WTC11 (cell line): ENCODE results near the gene GRK2. TPM values are rescaled to one million over a fixed set of nuclear protein-coding genes. Genes with fewer than 3 reads are reported as not detected.
A peak's percentile ranks its signal among the peaks of the same experiment; 100 is the strongest.

Source experiments
- ATAC-seq: fragments of 200-7000 bp; cut with Tn5 transposase; 2 replicates; pipeline ENCODE4 v1.10.0; 2021; ENCODE audit warnings: mild to moderate bottlenecking, moderate library complexity
- CTCF ChIA-PET: fragments of 300-600 bp; sonication (Branson Sonifier 250); formaldehyde crosslinking; loops from one replicate; lab custom pipeline; 2021; ENCODE audit warnings: antibody characterized with exemption; lab: Charles Lee
- POLR2A ChIA-PET: fragments of 350-600 bp; sonication (Branson Sonifier 250); formaldehyde crosslinking; loops from one replicate; lab custom pipeline; 2021; ENCODE audit warnings: antibody characterized with exemption; lab: Charles Lee
- DNase-seq: peaks from one replicate; pipeline ENCODE4 v3.0.0; 2021; ENCODE audit warnings: low spot score
- H3K27ac Mint-ChIP-seq: 2 replicates; pipeline ENCODE4 v1.8.0; 2021; ENCODE audit warnings: mixed read lengths
- H3K27me3 Mint-ChIP-seq: 2 replicates; pipeline ENCODE4 v1.8.0; 2021; ENCODE audit warnings: low read depth, mild to moderate bottlenecking, moderate library complexity, mixed read lengths
- H3K36me3 Mint-ChIP-seq: 2 replicates; pipeline ENCODE4 v1.8.0; 2021; ENCODE audit warnings: mixed read lengths
- H3K4me1 Mint-ChIP-seq: 2 replicates; pipeline ENCODE4 v1.8.0; 2022; ENCODE audit warnings: mixed read lengths
- H3K4me3 Mint-ChIP-seq: 2 replicates; pipeline ENCODE4 v1.8.0; 2021; ENCODE audit warnings: mild to moderate bottlenecking, moderate library complexity, mixed read lengths
- H3K9me3 Mint-ChIP-seq: 2 replicates; pipeline ENCODE4 v1.8.0; 2021; ENCODE audit warnings: mixed read lengths
- ATF1 ChIP-seq: sonication (generic); formaldehyde crosslinking; IDR thresholded peaks from 2 replicates; pipeline ENCODE4 v1.8.1; 2023; ENCODE audit warnings: mild to moderate bottlenecking, moderate library complexity, missing genetic modification reagents
- ATF2 ChIP-seq: sonication (generic); formaldehyde crosslinking; IDR thresholded peaks from 2 replicates; pipeline ENCODE4 v1.8.1; 2022; ENCODE audit warnings: low read depth, missing genetic modification reagents, borderline replicate concordance
- CBFB ChIP-seq: sonication (generic); formaldehyde crosslinking; IDR thresholded peaks from 2 replicates; pipeline ENCODE4 v1.8.1; 2022; ENCODE audit warnings: mild to moderate bottlenecking, low read depth, missing genetic modification reagents
- CREM ChIP-seq: sonication (generic); formaldehyde crosslinking; IDR thresholded peaks from 2 replicates; pipeline ENCODE4 v1.8.1; 2022; ENCODE audit warnings: mild to moderate bottlenecking, missing genetic modification reagents, moderate library complexity
- GTF2I ChIP-seq: fragments of 250-450 bp; sonication (Bioruptor Pico); conservative IDR thresholded peaks from 2 replicates; pipeline ENCODE4 v1.4.0; 2021; ENCODE audit warnings: mild to moderate bottlenecking
- HMGXB4 ChIP-seq: sonication (generic); formaldehyde crosslinking; IDR thresholded peaks from 2 replicates; pipeline ENCODE4 v1.8.1; 2023; ENCODE audit warnings: mild to moderate bottlenecking, moderate library complexity, missing genetic modification reagents
- MLX ChIP-seq: sonication (generic); formaldehyde crosslinking; IDR thresholded peaks from 2 replicates; pipeline ENCODE4 v1.8.1; 2023; ENCODE audit warnings: mild to moderate bottlenecking, missing genetic modification reagents, moderate library complexity
- NFE2L1 ChIP-seq: sonication (generic); formaldehyde crosslinking; IDR thresholded peaks from 2 replicates; pipeline ENCODE4 v1.8.1; 2023; ENCODE audit warnings: missing genetic modification reagents
- NFYB ChIP-seq: sonication (generic); formaldehyde crosslinking; conservative IDR thresholded peaks from 2 replicates; pipeline ENCODE4 v1.8.0; 2022; ENCODE audit warnings: low read depth, missing genetic modification reagents
- NR3C1 ChIP-seq: sonication (generic); formaldehyde crosslinking; conservative IDR thresholded peaks from 2 replicates; pipeline ENCODE4 v1.8.1; 2023; ENCODE audit warnings: low read depth, mild to moderate bottlenecking, missing genetic modification reagents
- SP1 ChIP-seq: sonication (generic); formaldehyde crosslinking; conservative IDR thresholded peaks from 2 replicates; pipeline ENCODE4 v1.8.1; 2022; ENCODE audit warnings: missing genetic modification reagents
- TEAD1 ChIP-seq: sonication (generic); formaldehyde crosslinking; IDR thresholded peaks from 2 replicates; pipeline ENCODE4 v1.8.0; 2022; ENCODE audit warnings: mild to moderate bottlenecking, missing genetic modification reagents
- ZNF219 ChIP-seq: sonication (generic); formaldehyde crosslinking; IDR thresholded peaks from 2 replicates; pipeline ENCODE4 v1.8.0; 2023; ENCODE audit warnings: missing genetic modification reagents, mild to moderate bottlenecking, borderline replicate concordance
- ZNF263 ChIP-seq: sonication (generic); formaldehyde crosslinking; IDR thresholded peaks from 2 replicates; pipeline ENCODE4 v1.8.1; 2022; ENCODE audit warnings: low read depth, mild to moderate bottlenecking, moderate library complexity, missing genetic modification reagents
- total RNA-seq: library from RNA; stranded (reverse); gene quantifications from 3 replicates; pipeline ENCODE4 v1.2.3, GENCODE V29; 2021
- TF ChIP-seq, protein P1 (sequence below): sonication (generic); formaldehyde crosslinking; IDR thresholded peaks from 2 replicates; pipeline ENCODE4 v1.8.0; 2023; ENCODE audit warnings: mild to moderate bottlenecking, missing genetic modification reagents
- TF ChIP-seq, protein P2 (sequence below): sonication (generic); formaldehyde crosslinking; IDR thresholded peaks from 2 replicates; pipeline ENCODE4 v1.8.1; 2022; ENCODE audit warnings: low read depth, mild to moderate bottlenecking, moderate library complexity, missing genetic modification reagents, borderline replicate concordance

The GRK2 gene
- total RNA-seq, 1 experiment from 2014 or later = 68.1 TPM

- peak within 1 kb of the TSS; percentile 74 for H3K4me3 Mint-ChIP-seq
- H3K4me1 Mint-ChIP-seq = peaks cover 11% of the 10 kb centered on the region
- ATAC-seq (peak; percentile 82), DNase-seq (peak; percentile 78)
- peaks cover 4% of the 10 kb centered on the region; the same call in 1 of the 2 replicates for H3K27me3 Mint-ChIP-seq
- peaks cover 7% of the 10 kb centered on the region for H3K36me3 Mint-ChIP-seq
- CTCF ChIA-PET = interaction anchor here (0.6 to 5.3 kb wide), 27 partner anchors 8 to 326 kb away, joined by 3 to 103 read pairs (median 6); partner anchors contain the start of genes ANKRD13D, GRK2, KDM2A and NUDT8
- H3K9me3 Mint-ChIP-seq = no peaks in the 10 kb centered on the region
- POLR2A ChIA-PET = interaction anchor here (0.6 to 1.6 kb wide), 11 partner anchors 10 to 757 kb away, joined by 3 to 24 read pairs (median 3); partner anchors contain the start of genes ANKRD13D and ZDHHC24
- peak within 1 kb of the TSS; percentile 57 for H3K27ac Mint-ChIP-seq
- TF ChIP-seq CBFB (CRISPR knock-in tag) (no peak), HMGXB4 (CRISPR knock-in tag) (peak; percentile 30; the same call in 1 of the 2 replicates), ATF2 (0 out of 2 replicates have a peak, but pooled peaks have one; percentile 52), GTF2I (CRISPR knock-in tag) (no peak), CREM (0 out of 2 replicates have a peak, but pooled peaks have one; percentile 15), NFE2L1 (0 out of 2 replicates have a peak, but pooled peaks have one; percentile 36)
Measured at GRCh38 chr11:67303132-67303834, 37.0 kb downstream of the GRK2 start, which contains the start of gene SSH3. Gene SSH3 (plus strand): TSS chr11:67303530. CDS start chr11:67303626, 96 bp downstream.

GRCh38 chr11:67303835-67304411 lies 37.6 kb downstream of the GRK2 start:
- peak; percentile 38 for DNase-seq
- TF ChIP-seq, protein P1, sequence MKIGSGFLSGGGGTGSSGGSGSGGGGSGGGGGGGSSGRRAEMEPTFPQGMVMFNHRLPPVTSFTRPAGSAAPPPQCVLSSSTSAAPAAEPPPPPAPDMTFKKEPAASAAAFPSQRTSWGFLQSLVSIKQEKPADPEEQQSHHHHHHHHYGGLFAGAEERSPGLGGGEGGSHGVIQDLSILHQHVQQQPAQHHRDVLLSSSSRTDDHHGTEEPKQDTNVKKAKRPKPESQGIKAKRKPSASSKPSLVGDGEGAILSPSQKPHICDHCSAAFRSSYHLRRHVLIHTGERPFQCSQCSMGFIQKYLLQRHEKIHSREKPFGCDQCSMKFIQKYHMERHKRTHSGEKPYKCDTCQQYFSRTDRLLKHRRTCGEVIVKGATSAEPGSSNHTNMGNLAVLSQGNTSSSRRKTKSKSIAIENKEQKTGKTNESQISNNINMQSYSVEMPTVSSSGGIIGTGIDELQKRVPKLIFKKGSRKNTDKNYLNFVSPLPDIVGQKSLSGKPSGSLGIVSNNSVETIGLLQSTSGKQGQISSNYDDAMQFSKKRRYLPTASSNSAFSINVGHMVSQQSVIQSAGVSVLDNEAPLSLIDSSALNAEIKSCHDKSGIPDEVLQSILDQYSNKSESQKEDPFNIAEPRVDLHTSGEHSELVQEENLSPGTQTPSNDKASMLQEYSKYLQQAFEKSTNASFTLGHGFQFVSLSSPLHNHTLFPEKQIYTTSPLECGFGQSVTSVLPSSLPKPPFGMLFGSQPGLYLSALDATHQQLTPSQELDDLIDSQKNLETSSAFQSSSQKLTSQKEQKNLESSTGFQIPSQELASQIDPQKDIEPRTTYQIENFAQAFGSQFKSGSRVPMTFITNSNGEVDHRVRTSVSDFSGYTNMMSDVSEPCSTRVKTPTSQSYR (CRISPR knock-in tag) = 0 out of 2 replicates have a peak, but pooled peaks have one; percentile 29
- 0 out of 2 replicates have a peak, but pooled peaks have one; percentile 17 for TF ChIP-seq ZNF263 (CRISPR knock-in tag)
- TF ChIP-seq, protein P2, sequence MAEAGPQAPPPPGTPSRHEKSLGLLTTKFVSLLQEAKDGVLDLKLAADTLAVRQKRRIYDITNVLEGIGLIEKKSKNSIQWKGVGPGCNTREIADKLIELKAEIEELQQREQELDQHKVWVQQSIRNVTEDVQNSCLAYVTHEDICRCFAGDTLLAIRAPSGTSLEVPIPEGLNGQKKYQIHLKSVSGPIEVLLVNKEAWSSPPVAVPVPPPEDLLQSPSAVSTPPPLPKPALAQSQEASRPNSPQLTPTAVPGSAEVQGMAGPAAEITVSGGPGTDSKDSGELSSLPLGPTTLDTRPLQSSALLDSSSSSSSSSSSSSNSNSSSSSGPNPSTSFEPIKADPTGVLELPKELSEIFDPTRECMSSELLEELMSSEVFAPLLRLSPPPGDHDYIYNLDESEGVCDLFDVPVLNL (CRISPR knock-in tag) = no peak
- TF ChIP-seq TEAD1 (CRISPR knock-in tag) = 0 out of 2 replicates have a peak, but pooled peaks have one; percentile 17
- 0 out of 2 replicates have a peak, but pooled peaks have one; percentile 23 for TF ChIP-seq NR3C1 (CRISPR knock-in tag)
- TF ChIP-seq ATF1 (CRISPR knock-in tag) = 0 out of 2 replicates have a peak, but pooled peaks have one; percentile 35
- TF ChIP-seq MLX (CRISPR knock-in tag) = no peak
- TF ChIP-seq SP1 (CRISPR knock-in tag) = no peak; the same call in 1 of the 2 replicates
- 0 out of 2 replicates have a peak, but pooled peaks have one; percentile 32 for TF ChIP-seq ZNF219
- TF ChIP-seq HMGXB4 (CRISPR knock-in tag) = peak; percentile 16
- no peak for TF ChIP-seq GTF2I (CRISPR knock-in tag)
- TF ChIP-seq NFYB (CRISPR knock-in tag) = no peak
- TF ChIP-seq, all 79 proteins: peak for 7
- ATAC-seq = peak; percentile 23
- POLR2A ChIA-PET = interaction anchor here (0.5 to 1.6 kb wide), 7 partner anchors 10 to 758 kb away, joined by 3 to 24 read pairs (median 3); partner anchors contain the start of genes ANKRD13D and ZDHHC24
- H3K27ac Mint-ChIP-seq = no peak overlapping the region
- H3K4me3 Mint-ChIP-seq = peak overlapping the region; percentile 58
- no peaks in the 10 kb centered on the region for H3K9me3 Mint-ChIP-seq
- H3K27me3 Mint-ChIP-seq = peaks cover 4% of the 10 kb centered on the region; the same call in 1 of the 2 replicates
- CTCF ChIA-PET = interaction anchor here (0.6 to 5.3 kb wide), 19 partner anchors 12 to 325 kb away, joined by 3 to 103 read pairs (median 7); partner anchors contain the start of genes ANKRD13D, GRK2, KDM2A and NUDT8
- peaks cover 2% of the 10 kb centered on the region; the same call in 1 of the 2 replicates for H3K36me3 Mint-ChIP-seq
- peaks cover 11% of the 10 kb centered on the region for H3K4me1 Mint-ChIP-seq
